HepG2 (cell line): ENCODE measurements around the gene PIF1. TPM values are rescaled to one million over a fixed set of nuclear protein-coding genes. Genes with fewer than 3 reads are reported as not detected.
A peak's percentile ranks its signal among the peaks of the same experiment; 100 is the strongest.

Source experiments
- HMGA1 ChIP-seq: sonication (generic); formaldehyde crosslinking; conservative IDR thresholded peaks from 2 replicates; pipeline ENCODE4 v1.4.0; 2020; ENCODE audit warnings: missing genetic modification reagents
- JARID2 ChIP-seq: sonication (generic); formaldehyde crosslinking; IDR thresholded peaks from 2 replicates; pipeline ENCODE4 v1.8.1; 2023; ENCODE audit warnings: missing genetic modification reagents, inconsistent platforms; ENCODE audit not compliant: insufficient replicate concordance
- MBNL3 ChIP-seq: fragments of 250-450 bp; sonication (Bioruptor Pico); conservative IDR thresholded peaks from 2 replicates; pipeline ENCODE4 v1.8.0; 2022; ENCODE audit warnings: mild to moderate bottlenecking, inconsistent platforms
- NFRKB ChIP-seq: fragments of 450-650 bp; IDR thresholded peaks from 2 replicates; pipeline ENCODE4 v1.6.1; 2017
- NONO ChIP-seq, 2 experiments: fragments of 450-650 bp in 1 of 2; sonication (generic) in 1 of 2; formaldehyde crosslinking in 1 of 2; IDR thresholded peaks in 1 of 2; conservative IDR thresholded peaks in 1 of 2; 2 replicates each; pipeline versions ENCODE4 v1.6.1 to v1.8.0; 2017 to 2022; ENCODE audit warnings: mild to moderate bottlenecking in 1 of 2, missing genetic modification reagents in 1 of 2, moderate library complexity in 1 of 2
- PRMT3 ChIP-seq: sonication (generic); formaldehyde crosslinking; IDR thresholded peaks from 2 replicates; pipeline ENCODE4 v1.8.1; 2022; ENCODE audit warnings: low read depth, mild to moderate bottlenecking, moderate library complexity, missing genetic modification reagents, borderline replicate concordance
- RBM39 ChIP-seq: fragments of 200-400 bp; formaldehyde crosslinking; IDR thresholded peaks from one replicate; pipeline ENCODE4 v1.6.1; 2018; ENCODE audit warnings: antibody characterized with exemption, mild to moderate bottlenecking, low read depth, low read length; ENCODE audit not compliant: poor library complexity, severe bottlenecking
- TFDP2 ChIP-seq: sonication (generic); formaldehyde crosslinking; IDR thresholded peaks from 2 replicates; pipeline ENCODE4 v1.4.0; 2020; ENCODE audit warnings: missing genetic modification reagents
- U2AF1 ChIP-seq: fragments of 200-400 bp; formaldehyde crosslinking; optimal IDR thresholded peaks from 2 replicates; pipeline ENCODE3; 2017; ENCODE audit warnings: mild to moderate bottlenecking, low read depth, low read length
- ZNF10 ChIP-seq: sonication (generic); formaldehyde crosslinking; IDR thresholded peaks from 2 replicates; pipeline ENCODE4 v1.4.0; 2020; ENCODE audit warnings: mild to moderate bottlenecking, low read depth, missing genetic modification reagents, borderline replicate concordance
- ZNF24 ChIP-seq: fragments of 450-650 bp; IDR thresholded peaks from 2 replicates; pipeline ENCODE4 v1.6.1; 2017; ENCODE audit warnings: antibody characterized with exemption, mild to moderate bottlenecking
- ZNF549 ChIP-seq: sonication (generic); formaldehyde crosslinking; IDR thresholded peaks from 2 replicates; pipeline ENCODE4 v1.5.0; 2020; ENCODE audit warnings: missing genetic modification reagents
- ZNF572 ChIP-seq: sonication (generic); formaldehyde crosslinking; IDR thresholded peaks from 2 replicates; pipeline ENCODE4 v1.5.1; 2020; ENCODE audit warnings: mild to moderate bottlenecking, missing genetic modification reagents
- ZNF616 ChIP-seq: sonication (generic); formaldehyde crosslinking; IDR thresholded peaks from 2 replicates; pipeline ENCODE4 v1.5.0; 2020; ENCODE audit warnings: low read depth, mild to moderate bottlenecking, missing genetic modification reagents
- ZNF674 ChIP-seq: sonication (generic); formaldehyde crosslinking; IDR thresholded peaks from 2 replicates; pipeline ENCODE4 v1.5.0; 2020; ENCODE audit warnings: low read depth, mild to moderate bottlenecking, missing genetic modification reagents
- ZNF878 ChIP-seq: sonication (generic); formaldehyde crosslinking; IDR thresholded peaks from 2 replicates; pipeline ENCODE4 v1.8.1; 2023; ENCODE audit warnings: mild to moderate bottlenecking, missing genetic modification reagents, moderate library complexity
- polyA plus RNA-seq, 8 experiments: library from polyadenylated mRNA; depleted of rRNA in 3 of 8; stranded (reverse) in 7 of 8; unstranded in 1 of 8; fragments of >200 nt; fragmentation: Illumina TruSeq in 4 of 8; extraction: Trizol in 4 of 8; gene quantifications; 2 replicates each; pipeline versions ENCODE4 v1.2.1 to v1.2.3, GENCODE V29; 2011 to 2016; ENCODE audit warnings: low read depth in 4 of 8, missing spikeins in 1 of 8, mixed read lengths in 1 of 8; ENCODE audit not compliant: insufficient read depth in 1 of 8
- total RNA-seq, 5 experiments: library from RNA; depleted of rRNA; stranded (reverse); fragments of >200 nt; fragmentation: Illumina TruSeq; extraction: Trizol; gene quantifications; 2 replicates each; pipeline ENCODE4 v1.2.3, GENCODE V29; 2016; ENCODE audit warnings: low read depth in 1 of 5
- TF ChIP-seq, protein P1 (sequence below): sonication (generic); formaldehyde crosslinking; IDR thresholded peaks from 2 replicates; pipeline ENCODE4 v1.4.0; 2020; ENCODE audit warnings: mild to moderate bottlenecking, missing genetic modification reagents
- TF ChIP-seq, protein P2 (sequence below): sonication (generic); formaldehyde crosslinking; IDR thresholded peaks from 2 replicates; pipeline ENCODE4 v1.4.0; 2020; ENCODE audit warnings: missing genetic modification reagents, borderline replicate concordance

PIF1 gene
- total and polyA plus RNA-seq, 2 of the 13 experiments (the other 11 are each of a cell fraction or from before 2014, with no cell fraction given), result 18.5 to 19.7 TPM

DNA sequence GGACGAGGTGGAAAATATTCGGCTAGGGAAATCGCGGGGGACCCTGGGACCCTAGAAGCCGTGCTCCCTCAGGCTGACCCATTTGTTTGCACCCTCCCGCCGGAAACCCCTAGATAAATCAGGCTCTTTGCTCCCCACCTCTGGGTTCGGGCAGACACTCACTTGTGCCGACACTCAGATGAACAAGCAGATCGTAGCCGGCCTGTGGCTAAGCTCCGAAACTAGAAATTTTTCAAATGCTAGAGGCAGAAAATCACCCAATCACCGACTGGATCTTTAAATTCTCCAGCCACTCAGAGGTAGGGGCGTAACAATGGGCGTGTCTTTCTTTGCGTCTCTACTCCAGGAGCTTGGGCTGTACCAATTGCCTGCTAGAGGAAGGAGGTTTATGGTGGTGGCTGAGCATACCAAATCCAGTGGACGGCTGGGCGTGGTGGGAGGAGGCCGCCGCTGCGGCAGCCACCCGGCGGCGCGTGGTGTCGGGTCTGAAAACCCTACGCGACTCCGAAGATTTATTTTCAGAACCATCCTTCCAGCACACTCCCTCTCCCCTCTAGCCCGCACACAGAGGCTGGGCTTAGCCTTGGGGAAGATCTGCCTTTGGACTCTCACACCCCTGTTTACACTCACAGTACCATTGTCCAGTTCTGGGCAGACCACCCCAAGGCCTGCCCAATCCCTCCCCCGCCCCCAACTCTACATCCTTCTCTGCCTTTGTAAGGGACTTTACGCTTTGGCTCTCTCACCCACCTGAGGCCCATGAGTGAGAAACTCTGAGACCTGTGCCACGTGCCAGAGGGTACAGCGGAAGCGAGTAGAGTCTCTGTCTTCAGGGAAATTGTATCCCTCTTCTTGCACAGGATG is at the start of gene PIF1 (continued):
- TF ChIP-seq, protein P1, sequence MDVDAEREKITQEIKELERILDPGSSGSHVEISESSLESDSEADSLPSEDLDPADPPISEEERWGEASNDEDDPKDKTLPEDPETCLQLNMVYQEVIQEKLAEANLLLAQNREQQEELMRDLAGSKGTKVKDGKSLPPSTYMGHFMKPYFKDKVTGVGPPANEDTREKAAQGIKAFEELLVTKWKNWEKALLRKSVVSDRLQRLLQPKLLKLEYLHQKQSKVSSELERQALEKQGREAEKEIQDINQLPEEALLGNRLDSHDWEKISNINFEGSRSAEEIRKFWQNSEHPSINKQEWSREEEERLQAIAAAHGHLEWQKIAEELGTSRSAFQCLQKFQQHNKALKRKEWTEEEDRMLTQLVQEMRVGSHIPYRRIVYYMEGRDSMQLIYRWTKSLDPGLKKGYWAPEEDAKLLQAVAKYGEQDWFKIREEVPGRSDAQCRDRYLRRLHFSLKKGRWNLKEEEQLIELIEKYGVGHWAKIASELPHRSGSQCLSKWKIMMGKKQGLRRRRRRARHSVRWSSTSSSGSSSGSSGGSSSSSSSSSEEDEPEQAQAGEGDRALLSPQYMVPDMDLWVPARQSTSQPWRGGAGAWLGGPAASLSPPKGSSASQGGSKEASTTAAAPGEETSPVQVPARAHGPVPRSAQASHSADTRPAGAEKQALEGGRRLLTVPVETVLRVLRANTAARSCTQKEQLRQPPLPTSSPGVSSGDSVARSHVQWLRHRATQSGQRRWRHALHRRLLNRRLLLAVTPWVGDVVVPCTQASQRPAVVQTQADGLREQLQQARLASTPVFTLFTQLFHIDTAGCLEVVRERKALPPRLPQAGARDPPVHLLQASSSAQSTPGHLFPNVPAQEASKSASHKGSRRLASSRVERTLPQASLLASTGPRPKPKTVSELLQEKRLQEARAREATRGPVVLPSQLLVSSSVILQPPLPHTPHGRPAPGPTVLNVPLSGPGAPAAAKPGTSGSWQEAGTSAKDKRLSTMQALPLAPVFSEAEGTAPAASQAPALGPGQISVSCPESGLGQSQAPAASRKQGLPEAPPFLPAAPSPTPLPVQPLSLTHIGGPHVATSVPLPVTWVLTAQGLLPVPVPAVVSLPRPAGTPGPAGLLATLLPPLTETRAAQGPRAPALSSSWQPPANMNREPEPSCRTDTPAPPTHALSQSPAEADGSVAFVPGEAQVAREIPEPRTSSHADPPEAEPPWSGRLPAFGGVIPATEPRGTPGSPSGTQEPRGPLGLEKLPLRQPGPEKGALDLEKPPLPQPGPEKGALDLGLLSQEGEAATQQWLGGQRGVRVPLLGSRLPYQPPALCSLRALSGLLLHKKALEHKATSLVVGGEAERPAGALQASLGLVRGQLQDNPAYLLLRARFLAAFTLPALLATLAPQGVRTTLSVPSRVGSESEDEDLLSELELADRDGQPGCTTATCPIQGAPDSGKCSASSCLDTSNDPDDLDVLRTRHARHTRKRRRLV, result no peak
- no peak for TF ChIP-seq NONO (IDR thresholded peaks at IDR 0.05)
- peak; percentile 59 for TF ChIP-seq NONO (CRISPR knock-in tag; conservative IDR thresholded peaks at IDR 0.05)
- TF ChIP-seq ZNF674 (CRISPR knock-in tag), result no peak
- no peak for TF ChIP-seq U2AF1
- peak; percentile 89 for TF ChIP-seq RBM39
- no peak for TF ChIP-seq ZNF10 (CRISPR knock-in tag)
- TF ChIP-seq JARID2 (CRISPR knock-in tag), result no peak
- peak; percentile 71; the same call in 1 of the 2 replicates for TF ChIP-seq TFDP2 (CRISPR knock-in tag)
- TF ChIP-seq ZNF24, result no peak
- TF ChIP-seq NFRKB, result no peak
- TF ChIP-seq ZNF878 (CRISPR knock-in tag), result peak; percentile 76; the same call in 1 of the 2 replicates
- 0 out of 2 replicates have a peak, but pooled peaks have one; percentile 11 for TF ChIP-seq ZNF572 (CRISPR knock-in tag)
- no peak for TF ChIP-seq MBNL3 (CRISPR knock-in tag)
- TF ChIP-seq ZNF549 (CRISPR knock-in tag), result no peak
- no peak for TF ChIP-seq HMGA1 (CRISPR knock-in tag)
- TF ChIP-seq, protein P2, sequence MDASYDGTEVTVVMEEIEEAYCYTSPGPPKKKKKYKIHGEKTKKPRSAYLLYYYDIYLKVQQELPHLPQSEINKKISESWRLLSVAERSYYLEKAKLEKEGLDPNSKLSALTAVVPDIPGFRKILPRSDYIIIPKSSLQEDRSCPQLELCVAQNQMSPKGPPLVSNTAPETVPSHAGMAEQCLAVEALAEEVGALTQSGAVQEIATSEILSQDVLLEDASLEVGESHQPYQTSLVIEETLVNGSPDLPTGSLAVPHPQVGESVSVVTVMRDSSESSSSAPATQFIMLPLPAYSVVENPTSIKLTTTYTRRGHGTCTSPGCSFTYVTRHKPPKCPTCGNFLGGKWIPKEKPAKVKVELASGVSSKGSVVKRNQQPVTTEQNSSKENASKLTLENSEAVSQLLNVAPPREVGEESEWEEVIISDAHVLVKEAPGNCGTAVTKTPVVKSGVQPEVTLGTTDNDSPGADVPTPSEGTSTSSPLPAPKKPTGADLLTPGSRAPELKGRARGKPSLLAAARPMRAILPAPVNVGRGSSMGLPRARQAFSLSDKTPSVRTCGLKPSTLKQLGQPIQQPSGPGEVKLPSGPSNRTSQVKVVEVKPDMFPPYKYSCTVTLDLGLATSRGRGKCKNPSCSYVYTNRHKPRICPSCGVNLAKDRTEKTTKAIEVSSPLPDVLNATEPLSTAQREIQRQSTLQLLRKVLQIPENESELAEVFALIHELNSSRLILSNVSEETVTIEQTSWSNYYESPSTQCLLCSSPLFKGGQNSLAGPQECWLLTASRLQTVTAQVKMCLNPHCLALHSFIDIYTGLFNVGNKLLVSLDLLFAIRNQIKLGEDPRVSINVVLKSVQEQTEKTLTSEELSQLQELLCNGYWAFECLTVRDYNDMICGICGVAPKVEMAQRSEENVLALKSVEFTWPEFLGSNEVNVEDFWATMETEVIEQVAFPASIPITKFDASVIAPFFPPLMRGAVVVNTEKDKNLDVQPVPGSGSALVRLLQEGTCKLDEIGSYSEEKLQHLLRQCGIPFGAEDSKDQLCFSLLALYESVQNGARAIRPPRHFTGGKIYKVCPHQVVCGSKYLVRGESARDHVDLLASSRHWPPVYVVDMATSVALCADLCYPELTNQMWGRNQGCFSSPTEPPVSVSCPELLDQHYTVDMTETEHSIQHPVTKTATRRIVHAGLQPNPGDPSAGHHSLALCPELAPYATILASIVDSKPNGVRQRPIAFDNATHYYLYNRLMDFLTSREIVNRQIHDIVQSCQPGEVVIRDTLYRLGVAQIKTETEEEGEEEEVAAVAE (CRISPR knock-in tag), result peak; percentile 93
- TF ChIP-seq ZNF616 (CRISPR knock-in tag), result no peak
- TF ChIP-seq PRMT3, result no peak
